8988T (cell line): Measurements from ENCODE around the gene PDK2.
A peak's percentile ranks its signal among the peaks of the same experiment; 100 is the strongest.
"Not testable (repeated sequence)": the region's sequence is repeated elsewhere in the genome, so short reads cannot be mapped to it uniquely, and the experiment has no call there.

ENCODE experiments used
- DNase-seq: peaks from one replicate; pipeline ENCODE4 v3.0.0; 2011

PDK2 gene

GRCh38 chr17:50059256-50059655 lies 35.9 kb upstream of the PDK2 start:
- DNase-seq, result no peak

- no peak for DNase-seq
These were observed 35.3 kb upstream of the PDK2 start for GRCh38 chr17:50059759-50060273.

GRCh38 chr17:50060951-50061712 lies 34.0 kb upstream of the PDK2 start:
- DNase-seq, result peak; percentile 57

- not testable (repeated sequence) for DNase-seq
These were observed 33.5 kb upstream of the PDK2 start for GRCh38 chr17:50061713-50062045.

GRCh38 chr17:50062293-50063243 lies 32.6 kb upstream of the PDK2 start:
- DNase-seq, result peak; percentile 91

GRCh38 chr17:50063561-50064252 lies 31.4 kb upstream of the PDK2 start:
- no peak for DNase-seq

DNA sequence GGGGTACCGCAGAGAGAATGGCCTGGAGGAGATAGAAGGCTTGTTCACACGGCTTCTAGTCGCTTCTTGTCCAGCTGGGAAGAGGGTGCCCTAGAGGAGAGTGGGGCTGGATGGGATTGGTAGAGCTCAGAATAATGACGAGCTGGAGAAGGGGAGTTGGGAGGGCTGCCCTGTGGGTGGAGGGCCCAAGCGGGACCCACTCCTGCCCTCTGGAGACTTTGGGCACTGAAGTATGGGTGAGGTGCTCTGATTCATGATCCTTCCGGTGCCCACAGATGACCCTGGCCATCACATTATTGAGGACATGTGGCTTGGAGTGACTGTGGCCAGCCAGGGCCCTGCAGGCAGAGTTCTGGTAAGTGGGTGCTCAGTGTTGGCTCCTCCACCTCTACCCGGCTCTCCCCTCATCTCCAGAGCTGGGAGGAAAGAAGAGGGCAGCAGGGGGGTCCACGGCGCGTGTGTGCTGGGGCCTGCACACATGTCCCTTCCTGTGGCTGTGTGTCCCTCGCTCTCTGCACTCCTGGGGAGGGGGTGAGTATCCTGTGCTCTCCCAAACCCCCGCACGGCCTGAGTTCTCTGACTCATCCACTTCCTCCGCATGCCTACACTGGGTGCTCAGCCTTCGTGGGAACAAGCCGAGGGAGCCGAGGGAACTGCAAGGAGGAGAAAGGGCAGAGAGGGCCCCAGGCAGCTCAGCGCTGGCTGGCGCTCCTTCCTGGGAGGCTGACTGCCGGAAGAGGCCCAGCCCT lies 30.7 kb upstream of the PDK2 start:
- peak; percentile 88 for DNase-seq

GRCh38 chr17:50065056-50065455 lies 30.1 kb upstream of the PDK2 start:
- DNase-seq, result no peak

- DNase-seq, result no peak
These were observed 28.2 kb upstream of the PDK2 start for GRCh38 chr17:50066995-50067394.

- no peak for DNase-seq
These were observed 27.2 kb upstream of the PDK2 start for GRCh38 chr17:50067996-50068395.

- no peak for DNase-seq
These were observed 24.1 kb upstream of the PDK2 start for GRCh38 chr17:50070908-50071680.

- DNase-seq, result no peak
These were observed 23.5 kb upstream of the PDK2 start for GRCh38 chr17:50071692-50072091.

DNA sequence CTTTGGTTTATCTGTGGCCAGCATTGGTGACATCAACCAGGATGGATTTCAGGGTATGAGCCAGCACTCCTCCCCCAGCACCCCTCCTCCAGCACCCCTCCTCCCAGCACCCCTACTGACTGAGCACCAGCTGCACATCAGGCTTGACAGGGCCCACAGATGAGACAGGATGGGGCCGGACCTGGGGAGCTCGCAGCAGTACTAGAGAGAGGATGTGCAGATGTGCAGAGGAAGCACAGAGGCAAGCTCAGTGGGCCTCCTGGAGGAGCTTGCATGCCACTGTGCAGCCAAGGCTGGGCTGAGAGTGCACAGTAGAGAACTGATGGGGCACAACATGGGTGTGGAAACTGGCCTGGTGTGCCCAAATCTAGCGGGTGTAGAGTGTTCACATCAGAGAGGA lies 23.0 kb upstream of the PDK2 start:
- DNase-seq, result no peak

DNA sequence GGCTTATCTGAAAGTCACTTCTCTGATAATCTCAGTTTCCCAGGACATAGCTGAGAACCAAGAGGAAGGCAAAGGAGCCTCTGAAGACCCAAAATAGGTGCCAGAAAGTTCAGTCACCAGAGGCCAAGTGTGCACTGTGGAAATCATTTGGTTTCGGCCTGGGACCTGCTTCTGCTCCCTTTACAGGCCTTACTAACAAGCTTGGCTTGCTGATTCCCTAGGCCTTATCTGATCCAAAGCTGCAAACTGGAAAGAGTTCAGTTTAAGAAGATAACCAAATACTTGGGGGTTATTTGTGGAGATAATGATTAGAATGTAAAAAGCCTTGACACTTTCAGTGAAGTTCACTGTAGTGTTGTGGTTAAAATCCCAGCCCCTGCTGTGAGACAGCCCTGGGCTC lies 22.2 kb upstream of the PDK2 start:
- no peak for DNase-seq

- DNase-seq, result no peak
These were observed 20.9 kb upstream of the PDK2 start for GRCh38 chr17:50074227-50074626.

- no peak for DNase-seq
These were observed 19.6 kb upstream of the PDK2 start for GRCh38 chr17:50075446-50076032.

DNA sequence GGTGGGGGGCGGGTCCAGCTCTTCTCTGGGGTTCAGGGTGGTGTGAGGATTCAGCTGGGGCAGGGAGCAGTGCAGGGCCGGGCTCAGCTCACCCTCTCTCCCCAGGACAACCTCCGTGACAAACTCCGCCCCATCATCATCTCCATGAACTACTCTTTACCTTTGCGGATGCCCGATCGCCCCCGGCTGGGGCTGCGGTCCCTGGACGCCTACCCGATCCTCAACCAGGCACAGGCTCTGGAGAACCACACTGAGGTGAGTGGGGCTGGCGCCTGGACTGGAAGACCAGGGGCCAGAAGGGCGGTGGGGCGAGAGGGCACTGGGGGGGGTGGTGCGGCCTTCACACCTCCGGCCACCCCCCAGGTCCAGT lies 18.9 kb upstream of the PDK2 start:
- DNase-seq, result no peak

- no peak for DNase-seq
These were observed 18.4 kb upstream of the PDK2 start for GRCh38 chr17:50076591-50077235.

DNA sequence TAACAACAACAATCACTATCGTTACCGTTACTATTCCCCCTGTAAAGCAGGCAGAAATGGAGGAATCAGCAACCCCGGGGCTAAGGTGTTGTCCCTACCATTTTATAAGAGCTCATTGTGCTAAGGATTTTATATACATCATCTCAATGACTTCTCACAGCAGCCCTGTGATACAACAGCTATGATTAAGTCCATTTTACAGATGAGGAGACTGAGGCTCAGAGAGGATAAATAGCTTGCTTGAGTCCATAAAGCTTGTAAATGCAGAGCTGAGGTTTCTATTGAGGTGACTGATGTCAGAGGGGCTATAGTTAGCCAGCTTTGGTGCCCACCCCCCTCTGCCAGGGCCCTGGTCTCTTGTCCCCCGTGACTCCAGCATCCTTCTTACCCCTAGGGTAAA lies 16.7 kb upstream of the PDK2 start:
- DNase-seq, result no peak

DNA sequence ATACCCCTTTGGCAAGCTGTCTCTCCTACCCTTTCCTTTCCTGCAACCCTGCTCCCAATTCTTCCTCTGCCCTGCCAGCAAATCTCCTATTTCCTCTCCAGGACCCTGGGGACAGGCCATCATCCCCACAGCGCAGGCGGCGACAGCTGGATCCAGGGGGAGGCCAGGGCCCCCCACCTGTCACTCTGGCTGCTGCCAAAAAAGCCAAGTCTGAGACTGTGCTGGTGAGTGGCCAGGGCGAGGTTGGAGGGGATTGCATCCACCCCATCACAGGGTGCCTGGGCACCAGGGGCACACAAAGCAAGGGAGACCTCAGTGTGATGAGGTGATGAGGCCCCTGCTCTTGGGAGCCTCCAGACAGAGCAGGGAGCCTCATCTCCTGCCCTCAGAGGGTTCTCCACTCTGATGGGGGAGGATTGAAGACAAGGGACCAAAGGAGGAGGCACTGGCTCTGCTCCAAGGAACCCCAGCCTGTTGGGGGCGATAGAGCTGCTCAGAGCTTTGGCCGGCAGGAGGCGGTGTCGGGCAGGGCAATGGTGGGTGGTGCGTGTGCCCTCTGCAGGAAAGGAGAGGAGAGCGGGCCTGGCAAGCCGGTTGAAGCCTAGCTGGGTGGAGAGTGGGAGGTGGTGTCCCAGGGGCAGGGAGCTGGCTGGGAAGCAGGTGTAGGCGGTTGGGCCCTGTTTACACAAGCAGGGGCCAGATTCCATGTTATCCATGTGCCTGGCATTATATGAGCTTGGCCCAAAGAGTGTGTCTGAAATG lies 15.6 kb upstream of the PDK2 start:
- DNase-seq, result peak; percentile 90
